ENCODE results near the gene NOX5. TPM values are rescaled to one million over a fixed set of nuclear protein-coding genes. Genes with fewer than 3 reads are reported as not detected.

Gene NOX5, protein sequence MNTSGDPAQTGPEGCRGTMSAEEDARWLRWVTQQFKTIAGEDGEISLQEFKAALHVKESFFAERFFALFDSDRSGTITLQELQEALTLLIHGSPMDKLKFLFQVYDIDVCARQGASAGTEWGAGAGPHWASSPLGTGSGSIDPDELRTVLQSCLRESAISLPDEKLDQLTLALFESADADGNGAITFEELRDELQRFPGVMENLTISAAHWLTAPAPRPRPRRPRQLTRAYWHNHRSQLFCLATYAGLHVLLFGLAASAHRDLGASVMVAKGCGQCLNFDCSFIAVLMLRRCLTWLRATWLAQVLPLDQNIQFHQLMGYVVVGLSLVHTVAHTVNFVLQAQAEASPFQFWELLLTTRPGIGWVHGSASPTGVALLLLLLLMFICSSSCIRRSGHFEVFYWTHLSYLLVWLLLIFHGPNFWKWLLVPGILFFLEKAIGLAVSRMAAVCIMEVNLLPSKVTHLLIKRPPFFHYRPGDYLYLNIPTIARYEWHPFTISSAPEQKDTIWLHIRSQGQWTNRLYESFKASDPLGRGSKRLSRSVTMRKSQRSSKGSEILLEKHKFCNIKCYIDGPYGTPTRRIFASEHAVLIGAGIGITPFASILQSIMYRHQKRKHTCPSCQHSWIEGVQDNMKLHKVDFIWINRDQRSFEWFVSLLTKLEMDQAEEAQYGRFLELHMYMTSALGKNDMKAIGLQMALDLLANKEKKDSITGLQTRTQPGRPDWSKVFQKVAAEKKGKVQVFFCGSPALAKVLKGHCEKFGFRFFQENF
- under 0.01 and 0.33 TPM in 2 replicates for total RNA-seq
- 0.17 and 0.25 TPM in 2 replicates for polyA plus RNA-seq
- 0.17 and 0.21 TPM in 2 replicates for polyA plus RNA-seq (2012)
- polyA minus RNA-seq (ENCODE audit: low replicate concordance), result 1.2 and 1.3 TPM in 2 replicates

GRCh38 chr15:69014454-69014853 is at the start of gene NOX5:
NOX5 (plus strand) TSS chr15:69014695; CDS start chr15:69014736, 41 bp downstream.
- Histone ChIP-seq H3K4me2 (ENCODE audit: extremely low read depth, insufficient read depth, low read length) (no peak within 1 kb of the TSS), H2AFZ (ENCODE audit: low read length) (no peak within 1 kb of the TSS)

GRCh38 chr15:68966996-68967395 is 47.5 kb upstream of the NOX5 start:
- Histone ChIP-seq H3K36me3 (ENCODE audit: control insufficient read depth, insufficient read depth, low read length) (no peaks in the 10 kb centered on the region), H3K27me3 (ENCODE audit: control insufficient read depth, insufficient read depth, low read length) (no peaks in the 10 kb centered on the region), H2AFZ (ENCODE audit: low read length) (no peak overlapping the region)

More at GRCh38 chr15:69014454-69014853, at the start of gene NOX5:
- Histone ChIP-seq H3K79me2 (ENCODE audit: control insufficient read depth, insufficient read depth, low read length) (no peaks in the 10 kb centered on the region), H3K9ac (ENCODE audit: insufficient read depth, low read length) (no peak within 1 kb of the TSS), H3K36me3 (ENCODE audit: control insufficient read depth, insufficient read depth, low read length) (no peaks in the 10 kb centered on the region), H3K27ac (ENCODE audit: insufficient read depth, low read length) (no peak within 1 kb of the TSS), H3K9me3 (ENCODE audit: control insufficient read depth, insufficient read depth, low read depth, low read length) (no peaks in the 10 kb centered on the region), H4K20me1 (ENCODE audit: control insufficient read depth, extremely low read depth, insufficient read depth, low read length) (no peaks in the 10 kb centered on the region), H3K4me1 (ENCODE audit: control insufficient read depth, extremely low read depth, insufficient read depth, low read length) (no peaks in the 10 kb centered on the region), H3K27me3 (ENCODE audit: control insufficient read depth, insufficient read depth, low read length) (no peaks in the 10 kb centered on the region), H3K4me3 (replicated peaks in 1 of 4; ENCODE audit: control extremely low read depth in 1 of 4, insufficient read depth in 1 of 4, low read depth in 3 of 4, low read length in 4 of 4) (no peak within 1 kb of the TSS)
- TF ChIP-seq, protein P1, sequence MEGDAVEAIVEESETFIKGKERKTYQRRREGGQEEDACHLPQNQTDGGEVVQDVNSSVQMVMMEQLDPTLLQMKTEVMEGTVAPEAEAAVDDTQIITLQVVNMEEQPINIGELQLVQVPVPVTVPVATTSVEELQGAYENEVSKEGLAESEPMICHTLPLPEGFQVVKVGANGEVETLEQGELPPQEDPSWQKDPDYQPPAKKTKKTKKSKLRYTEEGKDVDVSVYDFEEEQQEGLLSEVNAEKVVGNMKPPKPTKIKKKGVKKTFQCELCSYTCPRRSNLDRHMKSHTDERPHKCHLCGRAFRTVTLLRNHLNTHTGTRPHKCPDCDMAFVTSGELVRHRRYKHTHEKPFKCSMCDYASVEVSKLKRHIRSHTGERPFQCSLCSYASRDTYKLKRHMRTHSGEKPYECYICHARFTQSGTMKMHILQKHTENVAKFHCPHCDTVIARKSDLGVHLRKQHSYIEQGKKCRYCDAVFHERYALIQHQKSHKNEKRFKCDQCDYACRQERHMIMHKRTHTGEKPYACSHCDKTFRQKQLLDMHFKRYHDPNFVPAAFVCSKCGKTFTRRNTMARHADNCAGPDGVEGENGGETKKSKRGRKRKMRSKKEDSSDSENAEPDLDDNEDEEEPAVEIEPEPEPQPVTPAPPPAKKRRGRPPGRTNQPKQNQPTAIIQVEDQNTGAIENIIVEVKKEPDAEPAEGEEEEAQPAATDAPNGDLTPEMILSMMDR (conservative IDR thresholded peaks at IDR 0.05 in 1 of 2, IDR thresholded peaks at IDR 0.05 in 1 of 2; ENCODE audit: low read depth in 1 of 2, low read length in 2 of 2), result no peak
- TF ChIP-seq EZH2 (IDR thresholded peaks at IDR 0.05; ENCODE audit: low read length, missing control alignments), result no peak
- DNase-seq (ENCODE audit: low read depth in 2 of 2), result no peak

More at GRCh38 chr15:68966996-68967395, 47.5 kb upstream of the NOX5 start:
- Histone ChIP-seq H3K4me3 (replicated peaks in 1 of 4; ENCODE audit: control extremely low read depth in 1 of 4, insufficient read depth in 1 of 4, low read depth in 3 of 4, low read length in 4 of 4) (no peak overlapping the region), H3K9me3 (ENCODE audit: control insufficient read depth, insufficient read depth, low read depth, low read length) (no peaks in the 10 kb centered on the region), H3K79me2 (ENCODE audit: control insufficient read depth, insufficient read depth, low read length) (no peaks in the 10 kb centered on the region), H3K4me2 (ENCODE audit: extremely low read depth, insufficient read depth, low read length) (no peak overlapping the region), H4K20me1 (ENCODE audit: control insufficient read depth, extremely low read depth, insufficient read depth, low read length) (no peaks in the 10 kb centered on the region), H3K9ac (ENCODE audit: insufficient read depth, low read length) (no peak overlapping the region), H3K27ac (ENCODE audit: insufficient read depth, low read length) (no peak overlapping the region), H3K4me1 (ENCODE audit: control insufficient read depth, extremely low read depth, insufficient read depth, low read length) (no peaks in the 10 kb centered on the region)
- TF ChIP-seq EZH2 (IDR thresholded peaks at IDR 0.05; ENCODE audit: low read length, missing control alignments), result no peak
- TF ChIP-seq, protein P1 (conservative IDR thresholded peaks at IDR 0.05 in 1 of 2, IDR thresholded peaks at IDR 0.05 in 1 of 2; ENCODE audit: low read depth in 1 of 2, low read length in 2 of 2), result no peak
- DNase-seq (ENCODE audit: low read depth in 2 of 2), result no peak
